Fibroblast of skin of abdomen (primary cell): ENCODE results near the gene ZNF565.
"Not testable (repeated sequence)": the region's sequence is repeated elsewhere in the genome, so short reads cannot be mapped to it uniquely, and the experiment has no call there.

ENCODE experiments used
- DNase-seq: peaks from one replicate; pipeline ENCODE4 v3.0.0-alpha.2; 2013

The ZNF565 gene

GRCh38 chr19:36149673-36150406 is 64.6 kb downstream of the ZNF565 start:
- no peak for DNase-seq

- no peak for DNase-seq
Observed at GRCh38 chr19:36144624-36145023, 69.8 kb downstream of the ZNF565 start.

GRCh38 chr19:36142496-36142895 is 72.0 kb downstream of the ZNF565 start:
- no peak for DNase-seq

- DNase-seq: no peak
Observed at GRCh38 chr19:36142046-36142445, 72.4 kb downstream of the ZNF565 start.

- peak; percentile 80 for DNase-seq
Observed at GRCh38 chr19:36141039-36141927, 73.2 kb downstream of the ZNF565 start.

- peak; percentile 63 for DNase-seq
Observed at GRCh38 chr19:36140304-36141038, 74.0 kb downstream of the ZNF565 start.

- peak; percentile 96 for DNase-seq
Observed at GRCh38 chr19:36139473-36140303, 74.8 kb downstream of the ZNF565 start, which contains the start of gene CAPNS1. Gene CAPNS1, plus strand, starts transcription at chr19:36140066. Its CDS starts 946 bp downstream, at chr19:36141012.

- DNase-seq: no peak
Observed at GRCh38 chr19:36139120-36139472, 75.4 kb downstream of the ZNF565 start.

- peak; percentile 24 for DNase-seq
Observed at GRCh38 chr19:36136964-36137686, 77.3 kb downstream of the ZNF565 start.

GRCh38 chr19:36134867-36135266 is 79.6 kb downstream of the ZNF565 start:
- not testable (repeated sequence) for DNase-seq
